K562 treated with DMSO at 1 percent for 4 hours (cell line): ENCODE results near the gene CHRD. TPM values are rescaled to one million over a fixed set of nuclear protein-coding genes. Genes with fewer than 3 reads are reported as not detected.

Experiments used
- total RNA-seq: library from RNA; unstranded; fragments of 300-600 nt; gene quantifications from 2 replicates; pipeline ENCODE4 v1.2.3, GENCODE V29; 2022; ENCODE audit not compliant: insufficient read depth

The CHRD gene
- 1.2 TPM in 1 of 2 replicates, not detected in the other for total RNA-seq

GRCh38 chr3:184379358-184380184, at the start of gene CHRD:
Gene CHRD, plus strand, starts transcription at chr3:184380054. Its CDS starts 265 bp downstream, at chr3:184380319.

GRCh38 chr3:184337399-184337714, 42.5 kb upstream of the CHRD start, which contains the start of gene FAM131A:
Gene FAM131A, plus strand, starts transcription at chr3:184337600. Its CDS starts 31 bp downstream, at chr3:184337631.

GRCh38 chr3:184361532-184361931, 18.3 kb upstream of the CHRD start, which contains the start of the genes CLCN2 and POLR2H:
Gene CLCN2, minus strand, starts transcription at chr3:184361605. Its CDS starts 126 bp downstream, at chr3:184361479.
Gene POLR2H, plus strand, starts transcription at chr3:184361710. Its CDS starts 1,783 bp downstream, at chr3:184363493.

DNA sequence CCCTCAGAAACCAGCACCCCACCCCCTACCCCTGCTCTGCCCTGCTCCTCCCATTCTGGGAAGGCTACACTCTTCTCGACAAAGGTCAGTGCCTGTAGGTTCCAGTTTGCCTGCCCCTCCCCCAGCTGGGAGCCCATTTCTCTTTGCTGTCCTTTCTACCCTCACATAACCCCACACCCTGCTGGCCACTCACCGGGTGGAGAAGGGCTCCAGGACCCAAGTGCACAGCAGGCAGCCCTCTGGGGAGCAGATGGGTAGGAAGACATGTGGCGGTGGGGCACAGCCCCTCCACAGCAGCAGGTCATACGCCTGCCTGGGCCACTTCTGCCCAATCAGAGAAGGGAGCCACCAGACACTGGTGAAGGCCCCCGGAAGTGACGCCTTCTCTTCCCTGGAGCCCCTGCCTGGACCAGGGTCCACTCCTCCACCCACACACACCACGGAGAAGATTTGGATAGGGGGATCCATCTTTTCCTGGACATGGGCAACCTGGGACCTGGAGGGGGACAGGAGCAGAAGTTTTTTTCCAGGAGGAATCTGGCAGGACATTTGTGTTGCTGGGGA, 1.9 kb upstream of the CHRD start, which contains the start of gene THPO:
Gene THPO, minus strand, starts transcription at position 326 of the 564 bp plus-strand sequence. CDS start 1,948 bp downstream, outside the sequence.

Other genes with a start within 250 kb of the CHRD start
- gene EIF2B5, start 244.7 kb upstream of the CHRD start, total RNA-seq = 49.5 and 63.6 TPM in 2 replicates
- 46.2 and 64.6 TPM in 2 replicates for gene DVL3, start 224.7 kb upstream of the CHRD start, total RNA-seq
- 500 and 530 TPM in 2 replicates for gene AP2M1, start 205.2 kb upstream of the CHRD start, total RNA-seq
- 26.8 and 32.8 TPM in 2 replicates for gene ABCF3, start 193.9 kb upstream of the CHRD start, total RNA-seq
- 0.17 and 2.7 TPM in 2 replicates for gene VWA5B2, start 150.5 kb upstream of the CHRD start, total RNA-seq
- gene ALG3, start 131.1 kb upstream of the CHRD start, total RNA-seq = 91.9 and 93.1 TPM in 2 replicates
- gene EEF1AKMT4, start 130.4 kb upstream of the CHRD start, total RNA-seq = 10.2 and 12.8 TPM in 2 replicates
- gene CAMK2N2, start 118.5 kb upstream of the CHRD start, total RNA-seq = not detected in 2 replicates
- gene ECE2, start 104.0 kb upstream of the CHRD start, total RNA-seq = not detected in 2 replicates
- 314 and 374 TPM in 2 replicates for gene PSMD2, start 80.8 kb upstream of the CHRD start, total RNA-seq
- gene EIF4G1, start 65.4 kb upstream of the CHRD start, total RNA-seq = 181 and 217 TPM in 2 replicates
- 9.5 and 16.5 TPM in 2 replicates for gene FAM131A, start 42.5 kb upstream of the CHRD start, total RNA-seq
- gene CLCN2, start 18.4 kb upstream of the CHRD start, total RNA-seq = 4.1 and 8.9 TPM in 2 replicates
- 84.6 and 90.7 TPM in 2 replicates for gene POLR2H, start 18.3 kb upstream of the CHRD start, total RNA-seq
- gene THPO, start 1.8 kb upstream of the CHRD start, total RNA-seq = not detected in 2 replicates
- gene EPHB3, start 181.7 kb downstream of the CHRD start, total RNA-seq = not detected in 2 replicates